Activated CD4-positive, alpha-beta memory T cell treated with anti-CD3 and anti-CD28 coated beads for 36 hours (primary cell): ENCODE data around the gene MAP3K13. TPM values are rescaled to one million over a fixed set of nuclear protein-coding genes. Genes with fewer than 3 reads are reported as not detected.
"Not testable (repeated sequence)": the region's sequence is repeated elsewhere in the genome, so short reads cannot be mapped to it uniquely, and the experiment has no call there.

Experiments
- CTCF ChIA-PET: fragments of 350-600 bp; sonication (Branson Sonifier 250); formaldehyde crosslinking; loops from one replicate; lab custom pipeline; 2021; ENCODE audit warnings: antibody characterized with exemption, inconsistent platforms; lab: Charles Lee
- POLR2A ChIA-PET: fragments of 350-600 bp; sonication (Branson Sonifier 250); formaldehyde crosslinking; loops from one replicate; lab custom pipeline; 2021; ENCODE audit warnings: antibody characterized with exemption; lab: Charles Lee
- DNase-seq: peaks from one replicate; pipeline ENCODE4 v3.0.0-alpha.2; 2020
- H3K27ac Mint-ChIP-seq: one replicate; pipeline ENCODE4 v1.8.0; 2021; ENCODE audit warnings: mixed read lengths
- H3K27me3 Mint-ChIP-seq: one replicate; pipeline ENCODE4 v1.8.0; 2021; ENCODE audit warnings: mixed read lengths
- H3K36me3 Mint-ChIP-seq: one replicate; pipeline ENCODE4 v1.8.0; 2021; ENCODE audit warnings: mixed read lengths
- H3K4me1 Mint-ChIP-seq: one replicate; pipeline ENCODE4 v1.8.0; 2021; ENCODE audit warnings: low read depth, mixed read lengths
- H3K4me3 Mint-ChIP-seq: one replicate; pipeline ENCODE4 v1.8.0; 2021; ENCODE audit warnings: mild to moderate bottlenecking, mixed read lengths
- H3K9me3 Mint-ChIP-seq: one replicate; pipeline ENCODE4 v1.8.0; 2021; ENCODE audit warnings: mixed read lengths
- intact Hi-C: fragments of 100-400 bp; cut with micrococcal nuclease; formaldehyde crosslinking; loops from one replicate; pipeline ENCODE4 v1.15.1; 2023
- total RNA-seq, 2 experiments: library from RNA; stranded (reverse); gene quantifications; one replicate each; pipeline ENCODE4 v1.2.3, GENCODE V29; 2021

The MAP3K13 gene
- total RNA-seq, 2 experiments from 2014 or later: 10.6 to 12.4 TPM

DNA sequence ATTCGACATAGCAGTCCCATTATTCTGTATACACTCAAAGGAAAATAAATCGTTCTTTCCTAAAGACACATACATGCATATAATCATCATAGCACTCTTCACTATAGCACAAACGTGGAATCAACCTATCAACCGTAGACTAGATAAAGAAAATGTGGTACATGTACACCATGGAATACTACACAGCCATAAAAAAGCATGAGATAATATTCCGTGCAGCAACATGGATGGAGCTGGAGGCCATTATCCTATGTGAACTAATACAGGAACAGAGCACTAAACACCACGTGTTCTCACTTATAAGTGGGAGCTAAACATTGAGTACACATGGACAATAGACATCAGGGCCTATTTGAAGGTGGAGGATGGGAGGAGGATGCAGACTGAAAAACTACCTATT lies 12.1 kb upstream of the MAP3K13 start:
- Mint-ChIP-seq H3K4me3 (no peak overlapping the region), H3K36me3 (no peaks in the 10 kb centered on the region), H3K9me3 (peaks cover 2% of the 10 kb centered on the region), H3K4me1 (no peaks in the 10 kb centered on the region), H3K27ac (no peak overlapping the region), H3K27me3 (peaks cover 3% of the 10 kb centered on the region)
- ChIA-PET POLR2A (no interaction called here), CTCF (interaction anchor here (1.9 kb wide), 1 partner anchor 209 kb away, joined by 6 read pairs; no protein-coding TSS in a partner anchor)
- DNase-seq: no peak
- intact Hi-C loops: no loop called here

DNA sequence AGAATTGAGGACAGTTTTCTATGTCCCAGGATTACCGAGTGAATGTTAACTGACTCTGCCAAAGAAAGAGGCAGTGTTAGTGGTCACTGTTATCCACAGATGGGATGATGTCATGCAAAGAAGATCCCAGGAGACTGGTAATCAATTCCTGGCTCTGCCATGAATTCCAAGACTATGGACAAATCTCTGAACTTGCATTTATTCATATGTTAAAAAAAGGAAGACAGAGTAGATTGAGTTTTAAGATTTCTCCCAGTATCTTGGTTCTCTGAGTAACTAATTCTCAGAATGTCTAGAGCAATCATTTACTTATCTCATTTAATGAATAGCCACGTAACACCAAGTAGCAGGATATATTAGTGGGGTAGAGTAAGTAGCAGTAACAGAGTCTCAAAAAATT lies 11.5 kb upstream of the MAP3K13 start:
- ChIA-PET POLR2A (no interaction called here), CTCF (interaction anchor here (1.9 kb wide), 1 partner anchor 208 kb away, joined by 6 read pairs; no protein-coding TSS in a partner anchor)
- DNase-seq: no peak
- Mint-ChIP-seq H3K9me3 (peaks cover 2% of the 10 kb centered on the region), H3K4me3 (no peak overlapping the region), H3K4me1 (no peaks in the 10 kb centered on the region), H3K36me3 (no peaks in the 10 kb centered on the region), H3K27me3 (peaks cover 3% of the 10 kb centered on the region), H3K27ac (no peak overlapping the region)
- intact Hi-C loops: no loop called here

DNA sequence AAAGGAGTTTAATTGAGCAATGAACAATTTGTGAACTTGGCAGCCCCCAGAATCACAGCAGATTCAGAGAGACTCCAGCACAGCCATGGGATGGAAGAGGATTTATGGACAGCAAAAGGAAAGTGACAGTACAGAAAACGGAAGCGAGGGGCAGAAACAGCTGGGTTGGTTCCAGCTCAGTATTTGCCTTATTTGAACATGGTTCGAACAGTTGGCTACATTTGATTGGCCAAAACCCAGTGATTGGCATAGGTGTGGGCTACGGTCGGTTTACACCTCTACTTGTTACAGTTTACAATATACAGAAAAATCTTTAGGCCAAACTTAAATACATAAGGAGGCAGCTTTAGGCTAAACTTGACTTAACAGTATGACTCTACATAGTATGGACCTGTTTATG lies 9.7 kb upstream of the MAP3K13 start:
- Mint-ChIP-seq H3K36me3 (no peaks in the 10 kb centered on the region), H3K27me3 (peaks cover 6% of the 10 kb centered on the region), H3K4me3 (no peak overlapping the region), H3K4me1 (no peaks in the 10 kb centered on the region), H3K27ac (no peak overlapping the region), H3K9me3 (peaks cover 2% of the 10 kb centered on the region)
- CTCF ChIA-PET: interaction anchor here (0.6 to 1.3 kb wide), 5 partner anchors 9 to 233 kb away, joined by 3 to 5 read pairs (median 3); partner anchors contain the start of gene SENP2
- no peak for DNase-seq
- POLR2A ChIA-PET: no interaction called here
- intact Hi-C loops: no loop called here

DNA sequence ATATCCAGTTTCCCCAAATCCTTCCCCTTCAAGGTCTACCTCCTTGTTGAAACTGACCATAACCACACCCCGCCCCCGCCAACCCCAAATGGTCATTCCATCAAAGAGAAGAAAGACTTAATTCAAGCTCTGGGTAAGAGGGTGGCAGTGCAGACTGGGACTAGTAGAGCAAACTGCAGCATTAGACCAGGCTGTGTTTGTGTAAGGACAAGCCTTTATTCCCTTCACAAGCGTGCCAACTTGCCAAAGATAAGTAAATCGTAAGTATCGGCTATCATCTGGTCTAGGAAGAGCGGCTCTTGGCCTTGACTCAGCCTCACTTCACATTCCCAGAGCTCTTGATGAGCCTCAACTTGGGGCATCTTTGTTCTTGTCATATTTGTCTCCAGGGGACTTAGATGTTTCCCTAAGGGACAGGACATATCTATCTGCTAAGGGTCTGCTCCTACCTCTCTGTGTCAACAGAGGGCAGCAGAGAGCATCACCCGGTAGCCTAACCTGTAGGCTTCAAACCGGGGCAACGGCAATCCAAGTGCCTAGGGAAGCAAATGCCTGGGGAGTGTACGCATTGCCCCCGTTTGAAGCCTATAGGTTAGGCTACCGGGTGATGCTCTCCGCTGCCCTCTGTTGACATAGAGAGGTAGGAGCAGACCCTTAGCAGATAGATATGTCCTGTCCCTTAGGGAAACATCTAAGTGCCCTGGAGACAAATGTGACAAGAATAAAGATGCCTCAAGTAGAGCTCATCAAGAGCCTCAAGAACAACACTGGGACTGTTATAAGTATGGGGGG lies 8.9 kb upstream of the MAP3K13 start:
- no peak overlapping the region for H3K27ac Mint-ChIP-seq
- H3K27me3 Mint-ChIP-seq: peaks cover 6% of the 10 kb centered on the region
- CTCF ChIA-PET: interaction anchor here (0.6 to 1.6 kb wide), 7 partner anchors 8 to 232 kb away, joined by 3 to 5 read pairs (median 3); partner anchors contain the start of genes LIPH and SENP2

DNA sequence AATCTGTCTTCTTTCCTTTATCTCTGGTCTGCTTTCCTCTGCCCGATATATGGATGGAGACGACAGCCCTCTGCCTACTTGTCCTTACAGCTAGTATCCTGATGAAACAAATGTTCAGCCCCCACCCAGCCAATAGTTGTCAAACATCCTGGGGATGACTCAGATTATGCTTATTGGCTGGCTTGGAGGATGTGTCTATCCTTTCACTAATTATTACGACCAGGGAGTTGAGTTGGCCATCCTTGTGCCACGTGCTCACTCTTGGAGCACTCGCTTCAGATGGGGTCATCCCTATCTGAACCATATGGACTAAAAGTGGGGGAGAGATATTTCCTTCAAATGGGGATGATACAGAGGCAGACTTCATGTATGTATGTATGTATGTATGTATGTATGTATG lies 6.4 kb upstream of the MAP3K13 start:
- no peak overlapping the region for H3K27ac Mint-ChIP-seq
- ChIA-PET POLR2A (no interaction called here), CTCF (interaction anchor here (0.6 kb wide), 1 partner anchor 7 kb away, joined by 3 read pairs; no protein-coding TSS in a partner anchor)
- intact Hi-C loops: no loop called here
- DNase-seq: no peak
- H3K9me3 Mint-ChIP-seq: no peaks in the 10 kb centered on the region
- H3K36me3 Mint-ChIP-seq: no peaks in the 10 kb centered on the region
- no peak overlapping the region for H3K4me3 Mint-ChIP-seq
- no peaks in the 10 kb centered on the region for H3K4me1 Mint-ChIP-seq
- peaks cover 6% of the 10 kb centered on the region for H3K27me3 Mint-ChIP-seq

More for the DNA sequence above, 8.9 kb upstream of the MAP3K13 start:
- no peaks in the 10 kb centered on the region for H3K36me3 Mint-ChIP-seq
- no peak overlapping the region for H3K4me3 Mint-ChIP-seq
- intact Hi-C loops: loop anchor here (1.0 kb wide), 2 partner anchors 205 to 221 kb away; no protein-coding TSS in a partner anchor
- peak; percentile 80 for DNase-seq
- POLR2A ChIA-PET: no interaction called here
- no peaks in the 10 kb centered on the region for H3K4me1 Mint-ChIP-seq
- peaks cover 2% of the 10 kb centered on the region for H3K9me3 Mint-ChIP-seq

DNA sequence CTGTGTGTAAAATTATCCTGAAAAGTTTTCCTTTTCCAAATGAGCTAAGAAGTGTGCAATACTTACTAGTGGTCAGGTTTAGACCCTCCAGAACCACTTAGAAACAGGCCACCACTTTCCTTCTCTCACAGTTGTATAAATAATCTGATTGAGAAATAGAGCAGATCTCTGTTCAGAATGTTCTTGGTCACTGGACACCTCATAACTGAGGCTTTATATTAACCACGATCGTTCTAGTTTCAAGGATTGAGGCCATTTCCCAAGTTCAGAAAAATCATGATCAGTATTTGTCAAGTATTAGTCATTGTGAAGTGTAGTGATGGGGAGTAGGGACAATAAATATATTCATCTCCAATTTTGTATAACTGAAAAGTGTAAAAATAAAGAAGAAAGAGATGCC lies 1.0 kb upstream of the MAP3K13 start:
- ChIA-PET CTCF (interaction anchor here (1.4 kb wide), 1 partner anchor 8 kb away, joined by 5 read pairs; no protein-coding TSS in a partner anchor), POLR2A (no interaction called here)
- H3K4me3 Mint-ChIP-seq: no peak overlapping the region
- peaks cover 12% of the 10 kb centered on the region for H3K4me1 Mint-ChIP-seq
- no peaks in the 10 kb centered on the region for H3K36me3 Mint-ChIP-seq
- no peaks in the 10 kb centered on the region for H3K9me3 Mint-ChIP-seq
- no peak overlapping the region for H3K27ac Mint-ChIP-seq
- intact Hi-C loops: no loop called here
- no peak for DNase-seq
- peaks cover 25% of the 10 kb centered on the region for H3K27me3 Mint-ChIP-seq

DNA sequence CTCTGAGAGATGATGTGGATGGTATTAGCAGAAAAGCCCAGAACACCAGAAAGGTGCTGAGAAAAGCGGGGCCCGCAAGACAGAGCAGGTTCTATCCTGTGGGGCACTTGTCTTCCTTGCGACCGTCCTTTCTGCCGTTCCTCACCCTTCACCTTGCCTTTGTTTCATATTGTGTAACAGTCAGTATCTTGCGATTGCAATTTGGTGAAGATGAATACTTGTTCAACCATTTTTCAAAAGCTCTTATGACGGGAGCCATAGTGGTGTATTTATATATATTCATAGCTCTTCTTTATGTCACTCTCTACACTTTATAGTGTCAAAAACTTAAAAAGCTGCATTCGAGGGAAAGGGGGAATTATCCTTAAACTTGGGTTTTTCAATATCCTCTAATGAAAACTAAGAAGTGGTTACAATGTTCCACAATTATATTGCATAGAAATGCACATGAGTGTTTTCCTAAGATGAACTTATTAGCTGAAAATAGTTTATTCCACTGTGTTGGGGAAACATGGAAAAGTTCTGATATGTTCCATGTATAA lies 797 bp downstream of the MAP3K13 start:
- no peak for DNase-seq
- no peaks in the 10 kb centered on the region for H3K9me3 Mint-ChIP-seq
- H3K4me3 Mint-ChIP-seq: peak overlapping the region; percentile 44
- no peak overlapping the region for H3K27ac Mint-ChIP-seq
- POLR2A ChIA-PET: no interaction called here
- CTCF ChIA-PET: no interaction called here
- peaks cover 12% of the 10 kb centered on the region for H3K4me1 Mint-ChIP-seq
- H3K27me3 Mint-ChIP-seq: peaks cover 33% of the 10 kb centered on the region
- no peaks in the 10 kb centered on the region for H3K36me3 Mint-ChIP-seq
- intact Hi-C loops: no loop called here

DNA sequence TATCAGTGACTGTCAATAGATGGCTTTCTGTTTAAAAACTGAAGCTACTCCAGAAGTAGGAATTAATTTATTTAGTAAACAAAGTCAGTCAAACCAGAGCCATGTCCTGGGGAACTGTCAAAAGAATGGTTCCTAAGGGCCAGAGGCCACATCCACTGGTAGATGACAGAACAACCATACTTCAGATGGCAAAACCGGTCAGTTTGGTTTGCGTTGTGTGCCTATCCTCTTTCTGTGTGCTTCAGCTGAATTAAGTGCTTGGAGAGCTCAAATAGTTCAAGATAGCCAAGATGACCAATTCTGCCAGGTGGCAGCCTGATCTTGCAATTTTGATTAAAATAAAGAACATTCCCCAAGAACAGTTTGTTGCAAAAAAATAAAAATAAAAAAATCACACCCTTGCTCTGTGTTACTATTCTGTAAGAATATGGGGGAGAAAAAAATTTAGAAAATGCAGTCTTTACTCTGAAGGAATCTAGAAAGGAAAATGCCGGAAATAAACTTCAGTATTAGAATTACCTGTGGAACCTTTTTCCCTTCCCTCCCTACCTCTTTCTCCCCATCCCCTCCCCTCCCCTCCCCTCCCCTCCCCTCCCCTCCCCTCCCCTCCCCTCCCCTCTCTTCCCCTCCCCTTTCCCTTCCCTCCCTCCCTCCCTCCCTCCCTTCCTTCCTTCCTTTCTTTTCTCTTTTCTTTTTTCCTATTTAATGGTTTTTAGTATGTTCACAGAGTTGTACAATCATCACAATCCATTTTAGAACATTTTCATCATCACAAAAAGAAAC lies 2.5 kb downstream of the MAP3K13 start:
- ChIA-PET CTCF (no interaction called here), POLR2A (no interaction called here)
- no peaks in the 10 kb centered on the region for H3K9me3 Mint-ChIP-seq
- no peaks in the 10 kb centered on the region for H3K36me3 Mint-ChIP-seq
- H3K4me3 Mint-ChIP-seq: no peak overlapping the region
- DNase-seq: no peak
- intact Hi-C loops: no loop called here
- peaks cover 36% of the 10 kb centered on the region for H3K27me3 Mint-ChIP-seq
- peaks cover 12% of the 10 kb centered on the region for H3K4me1 Mint-ChIP-seq
- H3K27ac Mint-ChIP-seq: no peak overlapping the region

DNA sequence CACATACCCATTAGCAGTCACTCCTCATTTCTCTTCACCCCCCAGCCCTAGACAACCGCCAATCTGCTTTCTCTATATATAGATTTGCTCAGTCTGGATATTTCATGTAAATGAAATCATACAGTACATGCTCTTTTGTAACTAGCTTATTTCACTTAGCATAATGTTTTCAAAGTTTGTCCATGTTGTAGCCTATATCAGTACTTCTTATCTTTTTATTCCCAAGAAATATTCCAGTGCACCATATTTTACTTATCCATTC lies 3.1 kb downstream of the MAP3K13 start:
- ChIA-PET POLR2A (no interaction called here), CTCF (no interaction called here)
- Mint-ChIP-seq H3K27me3 (peaks cover 36% of the 10 kb centered on the region), H3K4me1 (peaks cover 12% of the 10 kb centered on the region), H3K9me3 (no peaks in the 10 kb centered on the region), H3K27ac (no peak overlapping the region), H3K4me3 (no peak overlapping the region), H3K36me3 (no peaks in the 10 kb centered on the region)
- DNase-seq: no peak
- intact Hi-C loops: no loop called here

DNA sequence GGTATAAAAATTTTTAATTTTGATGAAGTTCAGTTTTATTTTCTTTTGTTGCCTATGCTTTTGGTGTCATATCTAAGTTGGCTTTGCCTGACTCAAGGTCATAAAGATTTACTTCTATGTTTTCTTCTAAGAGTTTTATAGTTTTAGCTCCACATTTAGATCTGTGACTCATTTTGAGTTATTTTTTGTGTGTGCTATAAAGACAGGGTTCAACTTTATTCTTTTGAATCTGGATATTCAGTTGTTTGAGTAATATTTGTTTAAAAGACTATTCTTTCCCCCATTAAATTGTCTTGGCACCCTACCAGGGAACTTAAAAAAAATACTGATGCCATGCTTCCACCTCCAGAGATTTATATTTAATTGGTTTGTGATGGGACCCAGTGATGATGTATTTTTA lies 4.0 kb downstream of the MAP3K13 start:
- Mint-ChIP-seq H3K27ac (no peak overlapping the region), H3K9me3 (no peaks in the 10 kb centered on the region), H3K4me1 (peaks cover 12% of the 10 kb centered on the region), H3K4me3 (no peak overlapping the region), H3K36me3 (no peaks in the 10 kb centered on the region), H3K27me3 (peaks cover 37% of the 10 kb centered on the region)
- ChIA-PET POLR2A (no interaction called here), CTCF (interaction anchor here (1.4 kb wide), 1 partner anchor 208 kb away, joined by 3 read pairs; no protein-coding TSS in a partner anchor)
- intact Hi-C loops: no loop called here
- DNase-seq: no peak

DNA sequence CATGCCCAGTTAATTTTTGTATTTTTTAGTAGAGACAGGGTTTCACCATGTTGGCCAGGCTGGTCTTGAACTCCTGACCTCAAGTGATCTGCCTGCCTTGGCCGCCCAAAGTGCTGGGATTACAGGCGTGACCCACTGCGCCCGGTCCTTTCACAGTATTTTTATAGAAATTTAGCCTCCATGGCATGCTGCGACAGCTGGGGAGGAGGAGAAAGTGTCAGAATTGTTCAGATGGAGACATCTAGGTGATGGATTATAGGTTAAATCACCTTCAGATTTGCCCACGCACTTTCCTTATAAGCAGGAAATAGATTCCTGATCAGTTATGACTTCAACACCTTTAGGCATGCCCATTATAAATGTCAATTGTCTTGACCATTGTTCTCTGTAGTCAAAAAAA lies 7.4 kb downstream of the MAP3K13 start:
- H3K4me1 Mint-ChIP-seq, POLR2A ChIA-PET, CTCF ChIA-PET, intact Hi-C loops, H3K27ac Mint-ChIP-seq, H3K4me3 Mint-ChIP-seq, H3K36me3 Mint-ChIP-seq, DNase-seq, H3K9me3 Mint-ChIP-seq: not testable (repeated sequence)
- peaks cover 19% of the 10 kb centered on the region for H3K27me3 Mint-ChIP-seq
